HL-60 (cell line): ENCODE results near the gene IGFALS.

Experiments used
- GABPA ChIP-seq: IDR thresholded peaks from 2 replicates; pipeline ENCODE4 v1.6.1; 2012; ENCODE audit warnings: low read depth
- POLR2AphosphoS5 ChIP-seq: IDR thresholded peaks from 2 replicates; pipeline ENCODE4 v1.6.1; 2012; ENCODE audit warnings: low read depth
- SPI1 ChIP-seq: IDR thresholded peaks from 2 replicates; pipeline ENCODE4 v1.6.1; 2012; ENCODE audit warnings: low read depth, mild to moderate bottlenecking, borderline replicate concordance
- TF ChIP-seq, protein P1 (sequence below): IDR thresholded peaks from one replicate; pipeline ENCODE4 v1.5.1; 2011; ENCODE audit warnings: low read length, control low read depth, inconsistent platforms; ENCODE audit not compliant: insufficient read depth
- TF ChIP-seq, protein P2 (sequence below): IDR thresholded peaks from 2 replicates; pipeline ENCODE4 v1.6.1; 2012; ENCODE audit warnings: low read depth; ENCODE audit not compliant: insufficient replicate concordance

DNA sequence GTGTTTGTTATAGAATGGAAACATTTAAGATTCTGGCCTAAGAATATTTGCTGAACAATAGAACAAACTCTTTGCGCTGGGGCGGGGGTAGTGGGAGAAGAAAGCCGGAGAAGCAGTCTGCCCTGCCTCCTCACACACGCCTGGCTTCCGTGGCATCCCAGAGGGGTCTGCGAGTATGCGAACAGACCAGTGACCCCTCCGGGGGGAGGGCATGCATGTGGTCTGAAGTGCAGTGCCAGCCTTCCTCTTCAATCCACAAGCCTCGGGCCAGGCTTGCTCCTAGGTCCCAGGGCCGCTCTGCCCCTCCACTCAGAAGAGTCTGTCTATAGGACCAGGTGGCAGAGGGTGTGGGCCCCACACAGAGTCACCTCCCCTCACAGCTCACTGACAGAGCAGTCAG is 14.1 kb upstream of the IGFALS start:
- TF ChIP-seq, protein P1, sequence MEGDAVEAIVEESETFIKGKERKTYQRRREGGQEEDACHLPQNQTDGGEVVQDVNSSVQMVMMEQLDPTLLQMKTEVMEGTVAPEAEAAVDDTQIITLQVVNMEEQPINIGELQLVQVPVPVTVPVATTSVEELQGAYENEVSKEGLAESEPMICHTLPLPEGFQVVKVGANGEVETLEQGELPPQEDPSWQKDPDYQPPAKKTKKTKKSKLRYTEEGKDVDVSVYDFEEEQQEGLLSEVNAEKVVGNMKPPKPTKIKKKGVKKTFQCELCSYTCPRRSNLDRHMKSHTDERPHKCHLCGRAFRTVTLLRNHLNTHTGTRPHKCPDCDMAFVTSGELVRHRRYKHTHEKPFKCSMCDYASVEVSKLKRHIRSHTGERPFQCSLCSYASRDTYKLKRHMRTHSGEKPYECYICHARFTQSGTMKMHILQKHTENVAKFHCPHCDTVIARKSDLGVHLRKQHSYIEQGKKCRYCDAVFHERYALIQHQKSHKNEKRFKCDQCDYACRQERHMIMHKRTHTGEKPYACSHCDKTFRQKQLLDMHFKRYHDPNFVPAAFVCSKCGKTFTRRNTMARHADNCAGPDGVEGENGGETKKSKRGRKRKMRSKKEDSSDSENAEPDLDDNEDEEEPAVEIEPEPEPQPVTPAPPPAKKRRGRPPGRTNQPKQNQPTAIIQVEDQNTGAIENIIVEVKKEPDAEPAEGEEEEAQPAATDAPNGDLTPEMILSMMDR: no peak
- TF ChIP-seq, protein P2, sequence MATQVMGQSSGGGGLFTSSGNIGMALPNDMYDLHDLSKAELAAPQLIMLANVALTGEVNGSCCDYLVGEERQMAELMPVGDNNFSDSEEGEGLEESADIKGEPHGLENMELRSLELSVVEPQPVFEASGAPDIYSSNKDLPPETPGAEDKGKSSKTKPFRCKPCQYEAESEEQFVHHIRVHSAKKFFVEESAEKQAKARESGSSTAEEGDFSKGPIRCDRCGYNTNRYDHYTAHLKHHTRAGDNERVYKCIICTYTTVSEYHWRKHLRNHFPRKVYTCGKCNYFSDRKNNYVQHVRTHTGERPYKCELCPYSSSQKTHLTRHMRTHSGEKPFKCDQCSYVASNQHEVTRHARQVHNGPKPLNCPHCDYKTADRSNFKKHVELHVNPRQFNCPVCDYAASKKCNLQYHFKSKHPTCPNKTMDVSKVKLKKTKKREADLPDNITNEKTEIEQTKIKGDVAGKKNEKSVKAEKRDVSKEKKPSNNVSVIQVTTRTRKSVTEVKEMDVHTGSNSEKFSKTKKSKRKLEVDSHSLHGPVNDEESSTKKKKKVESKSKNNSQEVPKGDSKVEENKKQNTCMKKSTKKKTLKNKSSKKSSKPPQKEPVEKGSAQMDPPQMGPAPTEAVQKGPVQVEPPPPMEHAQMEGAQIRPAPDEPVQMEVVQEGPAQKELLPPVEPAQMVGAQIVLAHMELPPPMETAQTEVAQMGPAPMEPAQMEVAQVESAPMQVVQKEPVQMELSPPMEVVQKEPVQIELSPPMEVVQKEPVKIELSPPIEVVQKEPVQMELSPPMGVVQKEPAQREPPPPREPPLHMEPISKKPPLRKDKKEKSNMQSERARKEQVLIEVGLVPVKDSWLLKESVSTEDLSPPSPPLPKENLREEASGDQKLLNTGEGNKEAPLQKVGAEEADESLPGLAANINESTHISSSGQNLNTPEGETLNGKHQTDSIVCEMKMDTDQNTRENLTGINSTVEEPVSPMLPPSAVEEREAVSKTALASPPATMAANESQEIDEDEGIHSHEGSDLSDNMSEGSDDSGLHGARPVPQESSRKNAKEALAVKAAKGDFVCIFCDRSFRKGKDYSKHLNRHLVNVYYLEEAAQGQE: no peak
- TF ChIP-seq GABPA (no peak), POLR2AphosphoS5 (no peak), SPI1 (no peak)
